HG03575 (cell line): ENCODE data around the gene YOD1.

ENCODE experiments used
- ATAC-seq: cut with Tn5 transposase; IDR thresholded peaks from one replicate; pipeline ENCODE4 v1.9.1; 2021; ENCODE audit not compliant: unreplicated experiment, insufficient number of reproducible peaks, low FRiP score; ENCODE audit errors: extremely low read depth

YOD1 gene

GRCh38 chr1:207076181-207076955 lies 25.4 kb upstream of the YOD1 start:
- no peak for ATAC-seq

GRCh38 chr1:207073906-207074820 lies 23.2 kb upstream of the YOD1 start:
- ATAC-seq, result no peak

GRCh38 chr1:207072233-207072632 lies 21.2 kb upstream of the YOD1 start:
- no peak for ATAC-seq

DNA sequence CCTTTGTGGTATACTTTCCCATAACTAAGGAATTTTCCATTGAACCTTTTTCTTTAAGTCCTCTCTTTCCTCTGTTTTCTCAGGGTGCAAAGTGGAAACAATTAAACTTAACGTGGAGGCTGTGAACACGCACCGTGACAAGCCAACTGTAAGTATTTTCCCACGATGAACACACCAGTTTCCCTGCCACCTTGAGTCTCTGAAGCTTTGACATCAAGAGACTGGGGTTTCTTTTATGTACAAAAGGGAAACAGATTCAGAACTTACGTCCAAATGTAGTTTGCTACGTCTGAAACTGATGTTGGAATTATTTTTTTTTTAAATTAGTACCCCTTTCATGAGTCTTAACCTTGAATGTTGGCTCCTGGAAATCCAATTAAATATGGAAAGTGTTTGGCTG lies 20.4 kb upstream of the YOD1 start:
- ATAC-seq, result no peak

DNA sequence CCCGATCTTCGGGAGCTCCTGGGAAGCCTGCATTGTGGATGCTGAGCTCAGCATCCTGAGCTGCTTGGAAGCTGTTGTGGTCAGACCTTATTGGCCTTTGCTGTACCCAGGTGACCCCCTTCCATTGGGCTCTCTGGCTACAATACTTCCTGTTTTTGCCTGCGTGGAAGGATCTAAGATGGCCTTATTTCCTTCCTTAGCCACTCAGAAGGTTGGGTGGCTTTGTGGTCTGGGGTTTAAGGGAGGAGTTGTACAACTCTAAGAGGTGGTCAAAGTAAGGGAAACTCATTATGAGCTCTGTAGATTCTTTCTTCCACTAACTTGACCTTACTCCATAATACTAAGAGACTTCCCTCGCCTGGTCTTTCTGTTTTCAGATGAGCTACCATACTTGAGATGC lies 19.8 kb upstream of the YOD1 start:
- ATAC-seq, result no peak

DNA sequence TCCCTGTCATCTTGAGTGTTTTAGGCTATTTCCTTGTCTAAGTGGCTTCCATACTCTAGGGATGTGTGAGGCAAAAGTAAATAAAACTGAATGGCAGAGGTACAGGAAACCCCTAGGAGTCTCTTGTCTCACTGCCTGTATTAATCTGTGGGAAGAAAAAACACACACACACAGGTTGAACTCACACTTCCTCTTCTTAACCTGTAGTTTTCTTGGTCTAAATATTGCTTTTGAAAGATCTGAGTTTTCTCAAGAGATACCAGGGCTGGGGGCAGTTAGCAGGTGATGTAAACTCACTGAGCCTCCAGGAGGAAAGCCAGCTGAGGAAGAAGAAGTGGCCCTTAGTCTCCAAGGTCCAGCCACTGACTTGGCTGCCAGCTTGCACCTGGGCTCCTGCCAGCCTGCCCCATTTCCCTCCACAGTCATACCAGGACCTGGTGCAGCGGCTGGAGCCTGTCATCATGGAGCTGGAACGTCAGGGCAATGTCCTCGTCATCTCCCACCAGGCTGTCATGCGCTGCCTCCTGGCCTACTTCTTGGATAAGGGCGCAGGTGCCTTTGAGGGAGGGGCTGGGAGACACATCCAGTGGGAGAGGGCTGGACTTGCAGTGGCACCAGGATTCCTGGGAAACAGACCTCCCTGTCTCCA lies 19.0 kb upstream of the YOD1 start:
- no peak for ATAC-seq

- no peak for ATAC-seq
These were observed 18.1 kb upstream of the YOD1 start for GRCh38 chr1:207069061-207069460.

DNA sequence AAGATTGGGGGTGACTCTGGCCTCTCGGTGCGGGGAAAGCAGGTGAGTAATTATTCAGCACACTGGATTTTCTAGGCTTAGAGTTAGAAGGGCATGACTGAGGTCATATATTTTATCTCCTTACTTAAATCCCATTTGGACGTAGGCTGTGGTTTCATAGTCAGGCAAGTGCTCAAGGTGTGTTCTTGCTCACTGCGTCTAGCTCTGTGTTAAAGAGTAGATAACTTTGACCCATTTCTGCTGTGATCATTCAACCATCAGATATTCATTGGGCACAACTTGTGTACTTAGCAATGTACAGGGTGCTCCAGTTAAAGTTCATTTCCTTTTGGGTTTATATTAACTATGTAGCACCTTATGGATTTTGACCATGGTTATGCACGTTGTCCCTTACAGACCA lies 16.7 kb upstream of the YOD1 start:
- ATAC-seq, result no peak

GRCh38 chr1:207067185-207067584 lies 16.2 kb upstream of the YOD1 start:
- no peak for ATAC-seq

GRCh38 chr1:207064561-207064960 lies 13.6 kb upstream of the YOD1 start:
- no peak for ATAC-seq

GRCh38 chr1:207063014-207063413 lies 12.0 kb upstream of the YOD1 start:
- no peak for ATAC-seq

GRCh38 chr1:207062058-207062457 lies 11.1 kb upstream of the YOD1 start:
- no peak for ATAC-seq

DNA sequence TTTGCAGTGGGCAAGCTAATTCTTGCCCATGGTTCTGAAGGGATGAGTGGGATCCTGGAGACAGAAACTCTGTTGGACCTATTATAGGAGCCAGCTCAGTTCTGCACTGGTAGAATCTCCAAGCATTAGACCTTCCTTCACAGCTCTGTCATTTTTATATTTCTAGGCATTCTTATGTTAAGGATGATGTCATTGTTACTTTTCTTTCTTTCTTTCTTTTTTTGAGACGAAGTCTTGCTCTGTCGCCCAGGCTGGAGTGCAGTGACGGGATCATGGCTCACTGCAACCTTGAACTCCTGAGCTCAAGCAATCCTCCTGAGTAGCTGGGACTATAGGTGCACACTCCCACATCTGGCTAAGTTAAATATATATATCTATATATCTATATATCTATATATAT lies 9.6 kb upstream of the YOD1 start:
- no peak for ATAC-seq

GRCh38 chr1:207059881-207060280 lies 8.9 kb upstream of the YOD1 start:
- ATAC-seq, result no peak

DNA sequence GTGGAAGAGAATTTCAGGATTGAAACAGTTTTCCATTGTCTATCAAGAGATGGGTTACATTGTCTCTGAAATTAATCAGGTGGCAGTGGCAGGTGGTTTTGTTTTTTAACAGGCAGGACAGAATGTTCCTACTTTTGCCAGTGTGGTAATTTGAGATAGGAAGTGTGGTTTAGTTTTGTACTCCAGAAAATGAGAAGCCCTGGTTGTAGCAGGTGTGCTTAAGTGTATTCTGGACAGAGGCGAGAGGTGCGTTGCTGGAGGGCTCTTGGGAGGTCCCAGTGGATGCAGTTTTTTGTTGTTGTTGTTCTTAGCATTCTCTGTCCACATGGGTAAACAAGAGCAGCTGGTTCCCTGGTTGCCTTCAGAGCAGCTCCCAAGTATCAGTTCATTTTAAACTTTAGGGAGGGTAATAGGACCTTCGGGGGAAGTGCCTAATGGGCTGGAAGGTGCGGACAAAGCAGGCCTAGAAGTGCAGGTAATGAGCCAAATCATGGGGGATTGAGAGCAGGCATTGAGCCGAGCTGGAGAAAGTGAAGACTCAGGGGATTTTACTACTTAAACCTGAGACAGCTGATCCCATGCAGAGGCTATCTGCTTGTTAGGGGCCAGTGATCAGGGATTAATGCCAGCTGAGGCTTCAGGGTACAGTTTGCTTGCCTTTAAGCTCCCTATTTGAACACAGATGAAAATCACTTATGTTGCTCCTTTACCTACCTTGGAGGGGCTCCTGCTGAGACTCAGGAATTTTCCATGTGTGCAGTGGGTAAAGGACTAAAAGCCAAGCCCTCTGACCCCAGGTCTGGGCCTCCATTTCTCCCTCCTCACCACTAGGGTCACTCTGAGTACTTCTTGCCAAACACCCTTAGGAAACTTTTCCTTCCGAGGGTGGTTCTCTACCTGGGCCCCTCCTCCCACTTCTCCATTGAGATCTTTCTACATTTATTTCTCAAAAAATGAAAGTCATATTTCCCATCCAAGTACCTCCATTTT lies 8.2 kb upstream of the YOD1 start:
- no peak for ATAC-seq

GRCh38 chr1:207058252-207058651 lies 7.2 kb upstream of the YOD1 start:
- no peak for ATAC-seq

- ATAC-seq, result no peak
These were observed 5.7 kb upstream of the YOD1 start for GRCh38 chr1:207056673-207057072.

DNA sequence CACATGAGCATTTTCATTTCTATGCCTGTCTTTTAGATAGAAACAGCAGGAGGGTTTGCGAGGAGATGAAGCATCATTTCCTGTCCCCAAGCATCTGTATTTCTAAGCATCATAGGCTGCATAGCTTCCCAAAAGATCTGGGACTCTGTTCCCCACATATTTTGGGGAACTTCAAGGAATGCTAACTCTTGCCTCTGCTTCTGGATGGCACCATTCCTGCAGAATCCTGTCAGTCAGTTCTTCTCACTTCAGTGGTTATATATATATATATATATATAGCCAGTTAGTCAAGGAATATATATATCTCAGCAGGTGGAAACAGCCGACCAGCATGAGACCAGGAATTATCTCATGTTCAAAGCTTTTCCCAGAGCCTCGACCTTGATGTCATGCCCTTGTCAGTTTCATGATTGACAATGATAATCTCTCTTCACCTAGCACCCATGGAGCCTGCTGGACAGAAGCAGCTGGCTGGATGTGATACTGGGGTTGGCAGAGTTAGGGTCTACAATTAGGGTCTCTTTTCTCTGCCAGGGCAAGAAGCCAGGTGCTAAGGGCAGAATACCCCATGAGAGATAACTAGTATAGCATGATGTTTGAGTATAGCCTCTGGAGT lies 4.5 kb upstream of the YOD1 start:
- no peak for ATAC-seq
